Ovary (tissue), 3 donors: ENCODE measurements around the gene LINGO4.

Experiments
- EP300 ChIP-seq: sonication (generic); formaldehyde crosslinking; IDR thresholded peaks from one replicate; pipeline ENCODE4 v1.6.1; 2017; ENCODE audit warnings: antibody characterized with exemption
- TF ChIP-seq, protein P1 (sequence below), 3 donors: fragments of 450-650 bp in 2 of 3; fragments of 200-600 bp in 1 of 3; IDR thresholded peaks; one replicate each; pipeline versions ENCODE4 v1.5.1 to v1.8.0; 2016 to 2022; ENCODE audit warnings: antibody characterized with exemption in 3 of 3, mild to moderate bottlenecking in 1 of 3
- donor health status: DM: no; HTN: no; CAD: no.

GRCh38 chr1:151849126-151849525 lies 43.9 kb upstream of the LINGO4 start:
- TF ChIP-seq, protein P1, sequence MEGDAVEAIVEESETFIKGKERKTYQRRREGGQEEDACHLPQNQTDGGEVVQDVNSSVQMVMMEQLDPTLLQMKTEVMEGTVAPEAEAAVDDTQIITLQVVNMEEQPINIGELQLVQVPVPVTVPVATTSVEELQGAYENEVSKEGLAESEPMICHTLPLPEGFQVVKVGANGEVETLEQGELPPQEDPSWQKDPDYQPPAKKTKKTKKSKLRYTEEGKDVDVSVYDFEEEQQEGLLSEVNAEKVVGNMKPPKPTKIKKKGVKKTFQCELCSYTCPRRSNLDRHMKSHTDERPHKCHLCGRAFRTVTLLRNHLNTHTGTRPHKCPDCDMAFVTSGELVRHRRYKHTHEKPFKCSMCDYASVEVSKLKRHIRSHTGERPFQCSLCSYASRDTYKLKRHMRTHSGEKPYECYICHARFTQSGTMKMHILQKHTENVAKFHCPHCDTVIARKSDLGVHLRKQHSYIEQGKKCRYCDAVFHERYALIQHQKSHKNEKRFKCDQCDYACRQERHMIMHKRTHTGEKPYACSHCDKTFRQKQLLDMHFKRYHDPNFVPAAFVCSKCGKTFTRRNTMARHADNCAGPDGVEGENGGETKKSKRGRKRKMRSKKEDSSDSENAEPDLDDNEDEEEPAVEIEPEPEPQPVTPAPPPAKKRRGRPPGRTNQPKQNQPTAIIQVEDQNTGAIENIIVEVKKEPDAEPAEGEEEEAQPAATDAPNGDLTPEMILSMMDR (IDR thresholded peaks at IDR 0.05): no peak
- TF ChIP-seq EP300: no peak
